Head of caudate nucleus (tissue), 42 donors: ENCODE results near the gene NEUROG1.
A peak's percentile ranks its signal among the peaks of the same experiment; 100 is the strongest.

Experiments
- DNase-seq, 42 donors: peaks; one replicate each; pipeline versions ENCODE4 v3.0.0 to v3.0.0-alpha.2; 2020 to 2021; ENCODE audit warnings: mixed read lengths in 7 of 42
- intact Hi-C: fragments of 100-400 bp; cut with DNase I; formaldehyde crosslinking; loops from one replicate; pipeline ENCODE4 v1.15.0; 2022

The NEUROG1 gene

GRCh38 chr5:135487037-135487395 lies 48.7 kb downstream of the NEUROG1 start:
- DNase-seq: no peak
- intact Hi-C loops: no loop called here

GRCh38 chr5:135486131-135487036 lies 49.4 kb downstream of the NEUROG1 start:
- no peak for DNase-seq
- intact Hi-C loops: no loop called here

DNA sequence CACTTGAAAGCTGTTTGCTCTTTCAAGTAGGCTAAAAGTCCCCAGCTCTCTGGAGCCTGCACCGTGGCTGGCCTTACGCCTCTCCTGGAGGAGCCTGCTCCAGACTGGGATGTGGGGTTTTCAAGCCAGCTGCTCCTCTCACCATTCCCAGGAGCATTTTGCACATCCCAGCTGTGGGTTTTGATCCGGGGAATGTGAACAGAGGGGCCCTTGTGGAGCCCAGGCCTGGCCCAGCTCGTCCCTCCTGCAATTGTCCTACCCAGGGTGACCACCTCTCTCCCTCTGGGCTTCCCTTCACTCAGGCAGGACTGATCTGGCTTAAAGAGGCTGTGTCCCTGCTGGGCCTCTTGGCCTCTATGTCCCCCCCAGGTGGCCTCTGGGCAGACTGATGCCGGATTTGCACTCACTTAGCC lies 51.1 kb downstream of the NEUROG1 start:
- intact Hi-C loops: no loop called here
- DNase-seq: peak in 1 of 42 donors; percentile 23
